Measurements from ENCODE around the gene RELN.
"Not testable (repeated sequence)": the region's sequence is repeated elsewhere in the genome, so short reads cannot be mapped to it uniquely, and the experiment has no call there.

Gene RELN

DNA sequence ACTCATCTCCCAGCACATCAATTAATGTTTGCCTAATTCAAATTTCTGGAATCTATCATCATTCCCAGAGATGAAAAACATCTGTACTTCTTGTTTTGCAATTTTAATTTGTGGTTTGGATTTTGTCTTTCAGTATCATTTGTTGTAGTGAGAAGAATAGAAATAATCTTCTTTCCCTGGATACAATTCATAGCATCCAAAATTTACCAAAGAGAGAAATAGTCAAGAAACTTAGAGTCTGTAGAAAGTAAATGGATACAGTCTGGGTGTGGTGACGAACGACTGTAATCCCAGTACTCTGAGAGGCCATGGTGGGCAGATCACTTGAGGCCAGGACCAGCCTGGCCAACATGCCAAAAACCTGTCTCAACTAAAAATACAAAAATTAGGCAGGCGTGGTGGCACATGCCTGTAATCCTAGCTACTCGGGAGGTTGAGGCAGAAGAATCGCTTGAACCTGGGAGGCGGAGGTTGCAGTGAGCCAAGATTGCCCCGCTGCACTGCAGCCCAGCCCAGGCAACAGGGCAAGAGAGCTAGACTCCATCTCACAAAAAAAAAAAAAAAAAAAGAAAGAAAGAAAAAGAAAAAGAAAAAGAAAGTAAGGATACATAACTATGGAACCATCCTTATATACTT, 193.0 kb downstream of the RELN start:
- no peak for ATAC-seq (replicated peaks; ENCODE audit: extremely low read depth, poor library complexity, severe bottlenecking)
- Mint-ChIP-seq H3K4me1 (no peaks in the 10 kb centered on the region), H3K4me3 (no peak overlapping the region), H3K9me3 (no peaks in the 10 kb centered on the region), H3K27ac (ENCODE audit: low read depth) (no peak overlapping the region), H3K27me3 (no peaks in the 10 kb centered on the region), H3K36me3 (ENCODE audit: insufficient read depth) (no peaks in the 10 kb centered on the region)
- DNase-seq (ENCODE audit: low spot score in 2 of 2) = no peak

DNA sequence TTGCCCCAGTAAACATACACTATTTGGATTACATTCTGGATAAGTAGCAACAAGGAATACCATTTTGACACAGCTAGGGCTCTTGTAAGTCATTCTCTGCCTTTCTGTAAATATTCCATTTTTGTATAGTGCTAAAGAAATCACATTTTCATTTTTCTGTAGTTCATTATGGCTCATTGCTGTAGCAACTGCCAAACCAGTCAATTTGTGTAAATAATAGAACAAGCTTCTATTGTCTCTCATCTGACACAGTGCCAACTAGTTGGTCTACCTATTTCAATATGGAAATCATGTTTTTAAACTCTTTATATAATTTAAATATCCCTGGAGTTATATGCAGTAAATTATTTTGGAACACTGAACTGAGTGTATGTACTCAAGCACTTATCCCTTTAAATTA, 193.7 kb downstream of the RELN start:
- no peaks in the 10 kb centered on the region for H3K9me3 Mint-ChIP-seq
- H3K4me1 Mint-ChIP-seq = no peaks in the 10 kb centered on the region
- no peak overlapping the region for H3K27ac Mint-ChIP-seq (ENCODE audit: low read depth)
- ATAC-seq (replicated peaks; ENCODE audit: extremely low read depth, poor library complexity, severe bottlenecking) (no peak), DNase-seq (ENCODE audit: low spot score in 2 of 2) (no peak)
- H3K4me3 Mint-ChIP-seq = no peak overlapping the region
- no peaks in the 10 kb centered on the region for H3K27me3 Mint-ChIP-seq
- H3K36me3 Mint-ChIP-seq (ENCODE audit: insufficient read depth) = no peaks in the 10 kb centered on the region

DNA sequence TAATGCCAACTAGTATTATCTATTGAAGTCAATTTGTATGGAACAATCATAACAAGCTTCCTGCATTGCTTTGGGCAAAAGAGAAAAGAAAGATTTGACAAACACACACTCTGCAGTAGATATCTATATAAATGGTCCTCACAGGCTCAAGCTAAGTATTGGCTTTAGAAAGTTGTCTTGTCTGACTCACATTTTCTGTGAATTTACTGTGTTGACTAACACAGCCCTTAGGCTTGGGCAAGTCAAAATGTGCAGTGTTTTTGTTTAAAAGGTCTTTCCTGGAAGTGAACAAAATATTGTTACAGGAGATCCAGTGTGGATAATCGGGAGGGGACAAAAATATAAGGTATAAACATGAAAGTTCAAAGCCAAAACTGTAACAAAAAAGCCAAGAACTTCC, 194.4 kb downstream of the RELN start:
- ATAC-seq (replicated peaks; ENCODE audit: extremely low read depth, poor library complexity, severe bottlenecking) (no peak), DNase-seq (ENCODE audit: low spot score in 2 of 2) (no peak)
- H3K27ac Mint-ChIP-seq (ENCODE audit: low read depth) = no peak overlapping the region
- no peak overlapping the region for H3K4me3 Mint-ChIP-seq
- no peaks in the 10 kb centered on the region for H3K27me3 Mint-ChIP-seq
- no peaks in the 10 kb centered on the region for H3K36me3 Mint-ChIP-seq (ENCODE audit: insufficient read depth)
- H3K9me3 Mint-ChIP-seq = no peaks in the 10 kb centered on the region
- no peaks in the 10 kb centered on the region for H3K4me1 Mint-ChIP-seq

DNA sequence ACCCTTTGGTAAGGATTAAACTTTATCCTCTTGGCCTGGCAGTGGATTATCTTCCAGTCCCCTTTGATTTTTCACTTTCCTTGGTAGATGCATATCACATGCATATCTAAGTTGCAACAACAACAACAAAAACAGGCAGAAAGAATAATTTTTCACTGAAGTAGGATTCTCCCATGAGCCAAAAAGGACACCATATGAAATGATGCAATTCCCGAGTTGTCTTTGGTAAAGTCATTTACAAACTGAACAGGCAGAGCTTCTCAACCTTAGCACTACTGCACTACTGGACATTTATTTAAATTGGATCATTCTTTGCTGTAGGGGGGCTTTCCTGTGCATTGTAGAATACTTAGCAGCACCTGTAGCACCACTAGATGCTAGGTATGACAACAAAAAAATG, 195.0 kb downstream of the RELN start:
- no peaks in the 10 kb centered on the region for H3K36me3 Mint-ChIP-seq (ENCODE audit: insufficient read depth)
- no peaks in the 10 kb centered on the region for H3K4me1 Mint-ChIP-seq
- H3K27me3 Mint-ChIP-seq = no peaks in the 10 kb centered on the region
- no peak for ATAC-seq (replicated peaks; ENCODE audit: extremely low read depth, poor library complexity, severe bottlenecking)
- no peaks in the 10 kb centered on the region for H3K9me3 Mint-ChIP-seq
- H3K27ac Mint-ChIP-seq (ENCODE audit: low read depth) = no peak overlapping the region
- no peak overlapping the region for H3K4me3 Mint-ChIP-seq
- no peak for DNase-seq (ENCODE audit: low spot score in 2 of 2)

DNA sequence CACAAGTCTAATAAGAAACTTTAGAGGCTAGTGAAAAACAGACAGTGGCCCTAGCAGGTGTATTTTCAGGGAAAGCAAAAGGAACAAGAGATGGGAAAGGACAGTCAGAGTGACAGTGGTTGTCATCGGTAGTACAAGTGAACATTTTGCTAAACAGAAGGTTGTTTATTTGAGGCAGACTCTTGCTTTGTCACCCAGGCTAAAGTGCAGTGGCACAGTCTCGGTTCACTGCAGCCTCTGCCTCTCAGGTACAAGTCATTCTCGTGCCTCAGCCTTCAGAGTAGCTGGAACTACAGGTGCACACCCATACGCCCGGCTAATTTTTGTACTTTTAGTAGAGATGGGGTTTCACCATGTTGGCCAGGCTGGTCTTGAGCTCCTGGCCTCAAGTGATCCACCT, 195.8 kb downstream of the RELN start:
- DNase-seq (ENCODE audit: low spot score in 2 of 2) (no peak), ATAC-seq (replicated peaks; ENCODE audit: extremely low read depth, poor library complexity, severe bottlenecking) (no peak)
- Mint-ChIP-seq H3K4me3 (no peak overlapping the region), H3K27me3 (peaks cover 3% of the 10 kb centered on the region), H3K27ac (ENCODE audit: low read depth) (no peak overlapping the region), H3K36me3 (ENCODE audit: insufficient read depth) (no peaks in the 10 kb centered on the region), H3K9me3 (no peaks in the 10 kb centered on the region), H3K4me1 (no peaks in the 10 kb centered on the region)

DNA sequence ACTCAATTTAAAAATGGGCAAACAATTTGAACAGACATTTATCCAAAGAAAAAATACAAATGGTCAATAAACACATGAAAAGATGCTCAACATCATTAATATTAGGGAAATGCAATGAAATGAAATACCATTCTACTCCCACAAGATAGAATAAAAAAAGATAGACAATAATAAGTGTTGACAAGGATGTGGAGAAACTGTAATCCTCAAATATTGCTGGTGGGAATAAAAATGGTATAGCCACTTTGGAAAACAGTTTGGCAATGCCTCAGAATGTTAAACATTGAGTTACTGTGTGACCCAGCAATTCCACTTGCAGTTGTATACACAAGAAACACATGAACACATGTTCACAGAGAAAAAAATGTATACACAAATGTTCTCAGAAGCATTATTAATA, 197.6 kb downstream of the RELN start:
- Mint-ChIP-seq H3K4me3 (no peak overlapping the region), H3K9me3 (no peaks in the 10 kb centered on the region), H3K4me1 (no peaks in the 10 kb centered on the region), H3K27me3 (peaks cover 17% of the 10 kb centered on the region), H3K27ac (ENCODE audit: low read depth) (no peak overlapping the region), H3K36me3 (ENCODE audit: insufficient read depth) (no peaks in the 10 kb centered on the region)
- ATAC-seq (replicated peaks; ENCODE audit: extremely low read depth, poor library complexity, severe bottlenecking) = no peak
- DNase-seq (ENCODE audit: low spot score in 2 of 2) = no peak

DNA sequence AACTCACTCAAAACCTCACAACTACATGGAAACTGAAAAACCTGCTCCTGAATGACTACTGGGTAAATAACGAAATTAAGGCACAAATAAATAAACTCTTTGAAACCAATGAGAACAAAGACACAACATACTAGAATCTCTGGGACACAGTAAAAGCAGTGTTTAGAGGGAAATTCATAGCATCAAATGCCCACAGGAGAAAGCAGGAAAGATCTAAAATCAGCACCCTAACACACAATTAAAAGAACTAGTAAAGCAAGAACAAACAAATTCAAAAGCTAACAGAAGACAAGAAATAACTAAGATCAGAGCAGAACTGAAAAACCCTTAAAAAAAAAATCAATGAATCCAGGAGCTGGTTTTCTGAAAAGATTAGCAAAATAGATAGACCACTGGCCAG, 202.4 kb downstream of the RELN start:
- peaks cover 32% of the 10 kb centered on the region for H3K27me3 Mint-ChIP-seq
- H3K4me3 Mint-ChIP-seq; H3K27ac Mint-ChIP-seq (ENCODE audit: low read depth); H3K9me3 Mint-ChIP-seq; ATAC-seq (replicated peaks; ENCODE audit: extremely low read depth, poor library complexity, severe bottlenecking); H3K4me1 Mint-ChIP-seq; H3K36me3 Mint-ChIP-seq (ENCODE audit: insufficient read depth); DNase-seq (ENCODE audit: low spot score in 2 of 2): not testable (repeated sequence)

DNA sequence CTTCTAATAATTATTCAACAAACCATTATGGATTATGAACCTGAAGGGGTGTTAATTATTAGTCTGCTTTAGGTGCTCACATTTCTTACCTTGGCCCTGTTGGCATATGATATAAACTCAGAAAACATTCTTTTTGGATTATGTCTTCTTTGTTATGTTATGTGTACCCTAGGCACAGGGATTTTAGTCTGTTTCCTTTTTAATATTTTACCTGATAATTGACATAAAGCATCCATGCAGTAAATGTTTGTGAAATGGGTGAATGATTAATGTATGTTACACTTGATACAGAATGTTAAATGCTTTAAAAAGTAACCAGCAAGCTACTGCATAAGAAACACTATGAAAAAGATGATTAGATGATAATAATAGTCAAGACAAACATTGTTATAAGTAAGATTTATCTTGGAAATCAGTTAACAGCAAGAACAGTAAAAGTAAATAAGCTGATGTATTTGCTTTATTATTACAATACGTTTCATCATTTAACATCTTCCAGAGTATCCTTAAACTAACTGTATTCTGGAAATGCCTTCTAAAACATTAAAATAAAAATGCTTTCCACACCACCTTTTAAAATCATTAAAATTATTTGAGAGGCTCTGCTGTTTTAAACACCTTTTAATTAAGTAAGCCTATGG, 204.7 kb downstream of the RELN start:
- Mint-ChIP-seq H3K4me3 (no peak overlapping the region), H3K36me3 (ENCODE audit: insufficient read depth) (no peaks in the 10 kb centered on the region), H3K27me3 (peaks cover 32% of the 10 kb centered on the region), H3K27ac (ENCODE audit: low read depth) (no peak overlapping the region), H3K4me1 (no peaks in the 10 kb centered on the region), H3K9me3 (no peaks in the 10 kb centered on the region)
- DNase-seq (ENCODE audit: low spot score in 2 of 2) (no peak), ATAC-seq (replicated peaks; ENCODE audit: extremely low read depth, poor library complexity, severe bottlenecking) (no peak)

DNA sequence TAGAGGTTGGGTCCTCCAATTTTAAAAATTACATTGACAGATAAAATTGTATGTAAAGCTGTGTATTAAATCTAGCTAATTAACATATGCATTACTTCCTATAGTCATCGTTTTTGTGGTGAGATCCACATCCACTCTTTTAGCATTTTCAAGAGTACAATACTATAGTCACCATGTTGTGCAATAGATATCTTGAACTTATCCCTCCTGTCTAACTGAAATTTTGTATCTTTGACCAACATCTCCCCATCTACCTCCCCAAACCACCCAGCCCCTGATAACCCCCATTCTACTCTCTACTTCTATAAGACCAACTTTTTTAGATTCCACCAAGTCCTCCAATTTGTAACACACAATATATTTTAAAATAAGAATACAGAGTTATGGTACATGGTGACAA, 208.0 kb downstream of the RELN start:
- H3K27me3 Mint-ChIP-seq = peaks cover 10% of the 10 kb centered on the region
- no peaks in the 10 kb centered on the region for H3K4me1 Mint-ChIP-seq
- ATAC-seq (replicated peaks; ENCODE audit: extremely low read depth, poor library complexity, severe bottlenecking) (no peak), DNase-seq (ENCODE audit: low spot score in 2 of 2) (no peak)
- no peaks in the 10 kb centered on the region for H3K36me3 Mint-ChIP-seq (ENCODE audit: insufficient read depth)
- H3K9me3 Mint-ChIP-seq = no peaks in the 10 kb centered on the region
- no peak overlapping the region for H3K4me3 Mint-ChIP-seq
- H3K27ac Mint-ChIP-seq (ENCODE audit: low read depth) = no peak overlapping the region

DNA sequence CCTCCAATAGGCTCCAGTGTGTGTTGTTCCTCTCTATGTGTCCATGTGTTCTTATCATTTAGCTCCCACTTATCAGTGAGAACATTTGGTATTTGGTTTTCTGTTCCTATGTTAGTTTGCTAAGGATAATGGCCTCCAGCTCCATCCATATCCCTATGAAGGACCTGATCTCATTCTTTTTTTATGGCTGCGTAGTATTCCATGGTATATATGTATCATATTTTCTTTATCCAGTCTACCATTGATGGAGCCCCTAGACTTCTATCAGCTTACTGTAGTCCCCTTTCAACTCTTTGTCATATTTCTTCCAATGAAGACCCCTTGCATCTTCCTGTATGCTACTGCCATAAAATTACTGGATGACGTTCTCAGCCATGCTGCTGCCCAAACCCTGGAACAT, 208.9 kb downstream of the RELN start:
- ATAC-seq (replicated peaks; ENCODE audit: extremely low read depth, poor library complexity, severe bottlenecking); H3K9me3 Mint-ChIP-seq; H3K27me3 Mint-ChIP-seq; H3K36me3 Mint-ChIP-seq (ENCODE audit: insufficient read depth); H3K27ac Mint-ChIP-seq (ENCODE audit: low read depth); H3K4me1 Mint-ChIP-seq; DNase-seq (ENCODE audit: low spot score in 2 of 2); H3K4me3 Mint-ChIP-seq: not testable (repeated sequence)

DNA sequence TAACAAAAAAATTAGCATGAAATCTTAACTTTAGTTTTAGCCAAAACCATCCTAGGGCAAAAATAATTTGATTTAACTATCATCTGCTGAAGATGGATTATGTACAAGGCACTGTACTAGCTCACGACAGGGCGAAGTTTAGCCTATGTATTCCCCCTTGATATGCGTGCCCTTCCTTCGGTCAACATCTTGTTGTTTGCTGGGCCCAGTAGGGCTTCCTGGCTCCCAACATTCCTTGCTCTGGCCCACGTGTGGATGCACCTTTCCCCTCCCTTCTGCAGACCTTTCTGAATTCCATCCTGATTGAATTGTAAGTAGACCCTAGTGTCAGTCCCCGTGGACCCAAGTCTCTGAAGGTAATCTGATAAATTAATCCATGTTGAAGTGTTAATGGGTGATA, 212.0 kb downstream of the RELN start:
- no peak overlapping the region for H3K27ac Mint-ChIP-seq (ENCODE audit: low read depth)
- no peak overlapping the region for H3K4me3 Mint-ChIP-seq
- DNase-seq (ENCODE audit: low spot score in 2 of 2) = no peak
- no peaks in the 10 kb centered on the region for H3K36me3 Mint-ChIP-seq (ENCODE audit: insufficient read depth)
- no peaks in the 10 kb centered on the region for H3K27me3 Mint-ChIP-seq
- no peaks in the 10 kb centered on the region for H3K9me3 Mint-ChIP-seq
- H3K4me1 Mint-ChIP-seq = no peaks in the 10 kb centered on the region
- ATAC-seq (replicated peaks; ENCODE audit: extremely low read depth, poor library complexity, severe bottlenecking) = no peak

DNA sequence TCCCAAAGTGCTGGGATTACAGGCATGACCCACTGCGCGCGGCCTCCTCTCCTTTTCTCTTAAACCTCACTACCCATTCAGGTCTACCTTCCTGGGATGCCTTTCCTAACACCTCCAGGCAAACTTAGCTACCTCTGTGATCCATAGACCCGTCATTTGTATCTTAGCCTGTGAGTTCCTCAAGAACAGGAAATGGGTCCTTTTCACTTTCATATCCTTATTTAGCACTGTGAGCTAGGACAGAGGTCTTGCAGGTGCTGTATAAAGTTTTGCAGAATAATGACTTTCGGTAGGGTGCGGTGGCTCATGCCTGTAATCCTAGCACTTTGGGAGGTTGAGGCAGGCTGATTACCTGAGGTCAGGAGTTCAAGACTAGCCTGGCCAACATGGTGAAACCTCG, 215.7 kb downstream of the RELN start:
- H3K9me3 Mint-ChIP-seq = peaks cover 5% of the 10 kb centered on the region
- H3K4me3 Mint-ChIP-seq = no peak overlapping the region
- H3K27me3 Mint-ChIP-seq = peaks cover 15% of the 10 kb centered on the region
- no peak overlapping the region for H3K27ac Mint-ChIP-seq (ENCODE audit: low read depth)
- DNase-seq (ENCODE audit: low spot score in 2 of 2) (no peak), ATAC-seq (replicated peaks; ENCODE audit: extremely low read depth, poor library complexity, severe bottlenecking) (no peak)
- no peaks in the 10 kb centered on the region for H3K4me1 Mint-ChIP-seq
- H3K36me3 Mint-ChIP-seq (ENCODE audit: insufficient read depth) = no peaks in the 10 kb centered on the region

DNA sequence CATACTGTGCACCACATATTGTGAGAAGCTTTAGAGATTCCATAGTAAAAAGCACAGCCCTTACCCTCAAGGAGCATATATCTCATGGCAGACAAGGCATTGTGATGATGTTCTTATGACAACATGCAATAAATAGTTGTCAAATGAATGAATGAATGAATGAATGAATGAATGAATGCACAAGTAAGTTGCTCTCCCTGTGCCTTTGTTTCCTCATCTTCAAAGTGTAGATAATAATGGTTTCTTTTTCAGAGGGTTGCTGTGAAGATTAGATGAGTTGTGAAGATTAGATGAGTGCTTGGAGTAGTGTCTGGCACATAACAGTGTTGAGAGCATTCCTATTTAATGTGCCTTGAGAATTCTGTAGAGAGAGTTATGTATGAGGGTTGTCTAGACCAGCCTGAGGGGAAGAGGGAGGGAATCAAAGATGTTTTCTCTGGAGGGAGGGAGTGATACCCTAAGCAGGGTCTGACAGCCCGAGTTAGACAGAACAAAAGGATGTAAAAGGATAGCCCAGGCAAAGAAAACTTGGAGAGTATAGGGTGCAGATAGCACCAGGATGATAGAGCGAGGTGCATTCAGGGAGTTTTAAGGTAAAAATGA, 217.2 kb downstream of the RELN start:
- Mint-ChIP-seq H3K27me3 (peaks cover 15% of the 10 kb centered on the region), H3K36me3 (ENCODE audit: insufficient read depth) (no peaks in the 10 kb centered on the region), H3K4me1 (no peaks in the 10 kb centered on the region), H3K9me3 (peaks cover 5% of the 10 kb centered on the region), H3K27ac (ENCODE audit: low read depth) (no peak overlapping the region), H3K4me3 (no peak overlapping the region)
- DNase-seq (ENCODE audit: low spot score in 2 of 2) (no peak), ATAC-seq (replicated peaks; ENCODE audit: extremely low read depth, poor library complexity, severe bottlenecking) (no peak)
